Esophagus mucosa (tissue), 1 donor: ENCODE results near the gene PRKAB1. TPM values are rescaled to one million over a fixed set of nuclear protein-coding genes. Genes with fewer than 3 reads are reported as not detected.
A peak's percentile ranks its signal among the peaks of the same experiment; 100 is the strongest.

ENCODE experiments used
- ATAC-seq: fragments of 200-7000 bp; cut with Tn5 transposase; one replicate; pipeline ENCODE4 v1.9.1; 2020
- total RNA-seq: library from RNA; stranded (reverse); gene quantifications from one replicate; pipeline ENCODE4 v1.2.4, GENCODE V29; 2023
- donor health status: DM: yes; HTN: yes; CAD: no.

The PRKAB1 gene
- total RNA-seq, 1 donor from 2014 or later, result 26.8 TPM

- ATAC-seq, result no peak
Measured at GRCh38 chr12:119714614-119715267, 46.8 kb downstream of the PRKAB1 start.

- peak; percentile 25 for ATAC-seq
Measured at GRCh38 chr12:119715268-119715620, 47.3 kb downstream of the PRKAB1 start.

- ATAC-seq, result no peak
Measured at GRCh38 chr12:119718141-119718540, 50.2 kb downstream of the PRKAB1 start.

GRCh38 chr12:119720349-119720748, 52.4 kb downstream of the PRKAB1 start:
- ATAC-seq, result no peak

- no peak for ATAC-seq
Measured at GRCh38 chr12:119721306-119721705, 53.4 kb downstream of the PRKAB1 start.

- ATAC-seq, result no peak
Measured at GRCh38 chr12:119725523-119725922, 57.6 kb downstream of the PRKAB1 start.

GRCh38 chr12:119727600-119728443, 59.9 kb downstream of the PRKAB1 start:
- no peak for ATAC-seq

- no peak for ATAC-seq
Measured at GRCh38 chr12:119728444-119728745, 60.5 kb downstream of the PRKAB1 start.

- ATAC-seq, result no peak
Measured at GRCh38 chr12:119729871-119730270, 61.9 kb downstream of the PRKAB1 start.

GRCh38 chr12:119730381-119730780, 62.4 kb downstream of the PRKAB1 start:
- no peak for ATAC-seq

Other genes with a start within 250 kb of the PRKAB1 start
- not detected for gene TMEM233, start 74.4 kb upstream of the PRKAB1 start, total RNA-seq
- gene CIT, start 209.2 kb downstream of the PRKAB1 start, total RNA-seq, result 14.5 TPM